Measurements from ENCODE around the gene LRP1B. TPM values are rescaled to one million over a fixed set of nuclear protein-coding genes. Genes with fewer than 3 reads are reported as not detected.

Gene LRP1B
- polyA plus RNA-seq, 1 donor: 1.0 TPM

GRCh38 chr2:141313972-141314371, 816.8 kb downstream of the LRP1B start:
- 92% methylated on average over 4 of the region's 4 CpGs for WGBS (ENCODE audit: insufficient coverage, low lambda C conversion rate)
- Histone ChIP-seq H3K4me1 (ENCODE audit: control insufficient read depth, insufficient read depth, low read length) (no peaks in the 10 kb centered on the region), H3K27me3 (ENCODE audit: control insufficient read depth, insufficient read depth, low read length) (no peaks in the 10 kb centered on the region)

GRCh38 chr2:141311430-141311829, 819.4 kb downstream of the LRP1B start:
- no peak for DNase-seq
- no peaks in the 10 kb centered on the region for H3K27me3 ChIP-seq (ENCODE audit: control insufficient read depth, insufficient read depth, low read length)
- H3K9me3 ChIP-seq (ENCODE audit: control insufficient read depth, low read depth, low read length): no peaks in the 10 kb centered on the region
- no peaks in the 10 kb centered on the region for H3K36me3 ChIP-seq (ENCODE audit: control insufficient read depth, insufficient read depth, low read length)
- H3K27ac ChIP-seq (ENCODE audit: low read length): no peak overlapping the region
- no peak overlapping the region for H3K4me3 ChIP-seq (ENCODE audit: low read length)
- no peaks in the 10 kb centered on the region for H3K4me1 ChIP-seq (ENCODE audit: control insufficient read depth, insufficient read depth, low read length)

More at GRCh38 chr2:141313972-141314371, 816.8 kb downstream of the LRP1B start:
- no peaks in the 10 kb centered on the region for H3K9me3 ChIP-seq (ENCODE audit: control insufficient read depth, low read depth, low read length)
- no peak overlapping the region for H3K27ac ChIP-seq (ENCODE audit: low read length)
- no peak for DNase-seq
- H3K4me3 ChIP-seq (ENCODE audit: low read length): no peak overlapping the region
- no peaks in the 10 kb centered on the region for H3K36me3 ChIP-seq (ENCODE audit: control insufficient read depth, insufficient read depth, low read length)

- H3K9me3 ChIP-seq (ENCODE audit: control insufficient read depth, low read depth, low read length): no peaks in the 10 kb centered on the region
- no peak for DNase-seq
- no peak overlapping the region for H3K27ac ChIP-seq (ENCODE audit: low read length)
- H3K4me1 ChIP-seq (ENCODE audit: control insufficient read depth, insufficient read depth, low read length): no peaks in the 10 kb centered on the region
- H3K4me3 ChIP-seq (ENCODE audit: low read length): no peak overlapping the region
- H3K36me3 ChIP-seq (ENCODE audit: control insufficient read depth, insufficient read depth, low read length): no peaks in the 10 kb centered on the region
- no peaks in the 10 kb centered on the region for H3K27me3 ChIP-seq (ENCODE audit: control insufficient read depth, insufficient read depth, low read length)
These were observed 824.4 kb downstream of the LRP1B start for GRCh38 chr2:141306368-141306767.

- Histone ChIP-seq H3K27me3 (ENCODE audit: control insufficient read depth, insufficient read depth, low read length) (no peaks in the 10 kb centered on the region), H3K4me1 (ENCODE audit: control insufficient read depth, insufficient read depth, low read length) (no peaks in the 10 kb centered on the region), H3K36me3 (ENCODE audit: control insufficient read depth, insufficient read depth, low read length) (no peaks in the 10 kb centered on the region), H3K9me3 (ENCODE audit: control insufficient read depth, low read depth, low read length) (no peaks in the 10 kb centered on the region), H3K27ac (ENCODE audit: low read length) (no peak overlapping the region), H3K4me3 (ENCODE audit: low read length) (no peak overlapping the region)
- no CpG with 5 or more reads among the region's 2 CpGs for WGBS (ENCODE audit: insufficient coverage, low lambda C conversion rate)
- DNase-seq: no peak
These were observed 829.3 kb downstream of the LRP1B start for GRCh38 chr2:141301551-141301950.

GRCh38 chr2:141280037-141280436, 850.8 kb downstream of the LRP1B start:
- H3K4me1 ChIP-seq (ENCODE audit: control insufficient read depth, insufficient read depth, low read length): no peaks in the 10 kb centered on the region
- H3K27me3 ChIP-seq (ENCODE audit: control insufficient read depth, insufficient read depth, low read length): no peaks in the 10 kb centered on the region
- H3K36me3 ChIP-seq (ENCODE audit: control insufficient read depth, insufficient read depth, low read length): no peaks in the 10 kb centered on the region
- no peak for DNase-seq
- no peak overlapping the region for H3K27ac ChIP-seq (ENCODE audit: low read length)
- no peak overlapping the region for H3K4me3 ChIP-seq (ENCODE audit: low read length)
- H3K9me3 ChIP-seq (ENCODE audit: control insufficient read depth, low read depth, low read length): no peaks in the 10 kb centered on the region
- 89% methylated on average over 4 of the region's 4 CpGs for WGBS (ENCODE audit: insufficient coverage, low lambda C conversion rate)

GRCh38 chr2:141271346-141271745, 859.5 kb downstream of the LRP1B start:
- Histone ChIP-seq H3K36me3 (ENCODE audit: control insufficient read depth, insufficient read depth, low read length) (no peaks in the 10 kb centered on the region), H3K27ac (ENCODE audit: low read length) (no peak overlapping the region), H3K4me3 (ENCODE audit: low read length) (no peak overlapping the region), H3K27me3 (ENCODE audit: control insufficient read depth, insufficient read depth, low read length) (no peaks in the 10 kb centered on the region), H3K9me3 (ENCODE audit: control insufficient read depth, low read depth, low read length) (peaks cover 4% of the 10 kb centered on the region), H3K4me1 (ENCODE audit: control insufficient read depth, insufficient read depth, low read length) (no peaks in the 10 kb centered on the region)
- DNase-seq: no peak
- WGBS (ENCODE audit: insufficient coverage, low lambda C conversion rate): 79% methylated on average over 2 of the region's 2 CpGs

- Histone ChIP-seq H3K9me3 (ENCODE audit: control insufficient read depth, low read depth, low read length) (peaks cover 5% of the 10 kb centered on the region), H3K27ac (ENCODE audit: low read length) (no peak overlapping the region), H3K4me3 (ENCODE audit: low read length) (no peak overlapping the region), H3K4me1 (ENCODE audit: control insufficient read depth, insufficient read depth, low read length) (no peaks in the 10 kb centered on the region), H3K36me3 (ENCODE audit: control insufficient read depth, insufficient read depth, low read length) (no peaks in the 10 kb centered on the region), H3K27me3 (ENCODE audit: control insufficient read depth, insufficient read depth, low read length) (no peaks in the 10 kb centered on the region)
- DNase-seq: no peak
- WGBS (ENCODE audit: insufficient coverage, low lambda C conversion rate): 100% methylated on average over 1 of the region's 10 CpGs
These were observed 866.0 kb downstream of the LRP1B start for GRCh38 chr2:141264848-141265247.

- WGBS (ENCODE audit: insufficient coverage, low lambda C conversion rate): no CpG with 5 or more reads among the region's 1 CpG
- no peaks in the 10 kb centered on the region for H3K27me3 ChIP-seq (ENCODE audit: control insufficient read depth, insufficient read depth, low read length)
These were observed 869.9 kb downstream of the LRP1B start for GRCh38 chr2:141260911-141261310.

GRCh38 chr2:141259683-141260082, 871.1 kb downstream of the LRP1B start:
- H3K4me3 ChIP-seq (ENCODE audit: low read length): no peak overlapping the region
- 80% methylated on average over 2 of the region's 3 CpGs for WGBS (ENCODE audit: insufficient coverage, low lambda C conversion rate)
- DNase-seq: no peak
- no peaks in the 10 kb centered on the region for H3K4me1 ChIP-seq (ENCODE audit: control insufficient read depth, insufficient read depth, low read length)
- no peaks in the 10 kb centered on the region for H3K9me3 ChIP-seq (ENCODE audit: control insufficient read depth, low read depth, low read length)
- H3K27ac ChIP-seq (ENCODE audit: low read length): no peak overlapping the region
- H3K27me3 ChIP-seq (ENCODE audit: control insufficient read depth, insufficient read depth, low read length): no peaks in the 10 kb centered on the region
- H3K36me3 ChIP-seq (ENCODE audit: control insufficient read depth, insufficient read depth, low read length): no peaks in the 10 kb centered on the region

More at GRCh38 chr2:141260911-141261310, 869.9 kb downstream of the LRP1B start:
- no peak for DNase-seq
- no peaks in the 10 kb centered on the region for H3K36me3 ChIP-seq (ENCODE audit: control insufficient read depth, insufficient read depth, low read length)
- H3K4me1 ChIP-seq (ENCODE audit: control insufficient read depth, insufficient read depth, low read length): no peaks in the 10 kb centered on the region
- H3K4me3 ChIP-seq (ENCODE audit: low read length): no peak overlapping the region
- no peak overlapping the region for H3K27ac ChIP-seq (ENCODE audit: low read length)
- H3K9me3 ChIP-seq (ENCODE audit: control insufficient read depth, low read depth, low read length): peaks cover 4% of the 10 kb centered on the region

- whole genome bisulfite sequencing (ENCODE audit: insufficient coverage, low lambda C conversion rate): no CpG with 5 or more reads among the region's 1 CpG
- DNase-seq: no peak
- Histone ChIP-seq H3K4me3 (ENCODE audit: low read length) (no peak overlapping the region), H3K27me3 (ENCODE audit: control insufficient read depth, insufficient read depth, low read length) (no peaks in the 10 kb centered on the region), H3K36me3 (ENCODE audit: control insufficient read depth, insufficient read depth, low read length) (no peaks in the 10 kb centered on the region), H3K27ac (ENCODE audit: low read length) (no peak overlapping the region), H3K4me1 (ENCODE audit: control insufficient read depth, insufficient read depth, low read length) (no peaks in the 10 kb centered on the region), H3K9me3 (ENCODE audit: control insufficient read depth, low read depth, low read length) (no peaks in the 10 kb centered on the region)
These were observed 888.8 kb downstream of the LRP1B start for GRCh38 chr2:141242008-141242407.

GRCh38 chr2:141226560-141226959, 904.3 kb downstream of the LRP1B start:
- H3K4me1 ChIP-seq (ENCODE audit: control insufficient read depth, insufficient read depth, low read length): no peaks in the 10 kb centered on the region
- no peaks in the 10 kb centered on the region for H3K36me3 ChIP-seq (ENCODE audit: control insufficient read depth, insufficient read depth, low read length)
- no peak overlapping the region for H3K4me3 ChIP-seq (ENCODE audit: low read length)
- WGBS (ENCODE audit: insufficient coverage, low lambda C conversion rate): no CpG with 5 or more reads among the region's 1 CpG
- no peaks in the 10 kb centered on the region for H3K27me3 ChIP-seq (ENCODE audit: control insufficient read depth, insufficient read depth, low read length)
- DNase-seq: no peak
- H3K9me3 ChIP-seq (ENCODE audit: control insufficient read depth, low read depth, low read length): no peaks in the 10 kb centered on the region
- no peak overlapping the region for H3K27ac ChIP-seq (ENCODE audit: low read length)

Measured in large intestine (tissue), 3 donors.